GM21717 (cell line): ENCODE data around the gene WSB1.
"Not testable (repeated sequence)": the region's sequence is repeated elsewhere in the genome, so short reads cannot be mapped to it uniquely, and the experiment has no call there.

Experiments
- ATAC-seq: cut with Tn5 transposase; IDR thresholded peaks from one replicate; pipeline ENCODE4 v1.9.1; 2021; ENCODE audit warnings: mild to moderate bottlenecking, moderate library complexity; ENCODE audit not compliant: unreplicated experiment

WSB1 gene

GRCh38 chr17:27276653-27277156, 17.2 kb upstream of the WSB1 start:
- no peak for ATAC-seq

DNA sequence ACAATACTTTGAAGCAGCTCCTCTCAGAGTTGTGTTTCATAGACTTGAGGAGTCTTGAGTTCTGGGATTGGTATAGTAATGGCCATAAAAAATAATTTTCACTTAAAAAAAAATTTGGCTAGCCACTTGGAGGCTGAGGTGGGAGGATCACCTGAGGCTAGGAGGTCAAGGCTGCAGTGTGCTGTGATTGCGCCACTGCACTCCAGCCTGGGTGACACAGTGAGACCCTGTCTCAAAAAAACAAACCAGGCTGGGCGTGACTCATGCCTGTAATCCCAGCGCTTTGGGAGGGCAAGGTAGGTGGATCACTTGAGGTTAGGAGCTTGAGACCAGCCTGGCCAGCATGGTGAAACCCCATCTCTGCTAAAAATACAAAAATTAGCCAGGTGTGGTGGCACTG, 14.8 kb upstream of the WSB1 start:
- ATAC-seq, result not testable (repeated sequence)

- ATAC-seq, result no peak
Observed at GRCh38 chr17:27280527-27280926, 13.4 kb upstream of the WSB1 start.

DNA sequence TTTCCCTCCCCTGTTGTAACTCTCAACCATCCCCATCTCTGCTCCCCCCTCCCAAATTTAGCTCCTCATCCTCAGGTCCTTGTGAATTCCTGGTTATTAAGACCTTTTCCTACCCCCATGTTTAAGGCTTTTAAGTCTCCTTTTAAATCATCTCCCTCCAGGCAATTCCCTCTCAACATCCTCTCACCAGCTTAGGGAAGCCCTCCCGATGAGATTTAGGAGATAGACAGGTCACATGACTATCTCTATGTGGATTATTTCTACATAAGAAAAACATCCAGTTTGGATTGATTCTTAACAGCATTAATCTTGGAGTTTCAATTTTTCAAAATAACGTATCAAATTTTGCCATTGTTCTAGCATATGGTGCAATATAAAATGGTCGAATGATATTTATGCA, 12.5 kb upstream of the WSB1 start:
- no peak for ATAC-seq

DNA sequence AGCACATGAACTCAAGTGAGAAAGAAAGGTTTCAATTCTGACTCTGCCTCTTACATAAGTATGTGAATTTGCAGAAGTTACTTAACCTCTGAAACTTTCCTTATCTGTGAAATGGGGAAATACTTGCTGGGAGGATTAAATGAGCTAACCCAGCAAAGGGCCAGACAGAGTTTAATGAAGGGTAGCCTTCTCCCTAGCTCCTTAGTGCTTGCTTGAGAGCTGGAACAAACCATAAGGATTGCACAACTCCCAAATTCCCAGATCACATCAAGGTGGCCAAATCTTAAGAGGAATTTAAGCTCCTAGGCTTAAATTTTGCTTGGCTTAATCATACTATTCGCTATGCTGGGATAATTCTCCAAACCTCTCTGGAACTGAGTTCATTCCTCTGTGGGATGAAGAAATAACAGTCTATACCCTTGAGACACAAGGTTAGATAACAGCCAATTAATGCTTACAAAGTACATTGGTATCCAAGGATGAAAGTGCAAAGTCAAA, 11.8 kb upstream of the WSB1 start:
- ATAC-seq, result peak; percentile 76

- ATAC-seq, result no peak
Observed at GRCh38 chr17:27283060-27283459, 10.9 kb upstream of the WSB1 start.

- ATAC-seq, result no peak
Observed at GRCh38 chr17:27283751-27284150, 10.2 kb upstream of the WSB1 start.

DNA sequence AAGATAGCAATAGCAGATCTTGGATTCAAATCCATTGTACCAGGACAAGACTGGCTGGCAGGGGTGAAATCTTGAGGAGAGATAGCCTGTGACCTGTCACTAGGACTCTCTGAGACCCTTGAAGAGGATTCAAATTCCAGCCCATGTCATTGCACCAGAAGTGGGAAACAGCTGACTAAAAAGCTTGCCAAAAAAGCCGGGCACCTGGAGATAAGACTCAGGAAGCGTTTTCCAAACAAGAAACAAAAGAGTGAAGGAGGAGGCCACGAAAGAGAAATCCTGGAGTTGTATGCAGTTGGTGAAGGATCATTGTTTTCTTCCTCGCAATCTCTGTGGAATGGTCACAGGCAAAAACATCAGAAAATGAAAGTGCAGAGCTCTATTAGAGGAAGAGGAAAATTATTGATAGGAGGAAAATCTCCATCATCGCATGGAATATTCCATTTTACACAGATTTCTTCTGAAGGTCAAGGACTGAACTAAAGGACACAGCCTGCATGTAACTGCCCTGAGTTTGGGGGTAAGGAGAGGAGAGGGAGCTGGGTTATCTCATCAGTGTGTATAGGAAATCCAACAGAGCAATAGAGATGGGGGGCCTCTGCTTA, 9.0 kb upstream of the WSB1 start:
- no peak for ATAC-seq

DNA sequence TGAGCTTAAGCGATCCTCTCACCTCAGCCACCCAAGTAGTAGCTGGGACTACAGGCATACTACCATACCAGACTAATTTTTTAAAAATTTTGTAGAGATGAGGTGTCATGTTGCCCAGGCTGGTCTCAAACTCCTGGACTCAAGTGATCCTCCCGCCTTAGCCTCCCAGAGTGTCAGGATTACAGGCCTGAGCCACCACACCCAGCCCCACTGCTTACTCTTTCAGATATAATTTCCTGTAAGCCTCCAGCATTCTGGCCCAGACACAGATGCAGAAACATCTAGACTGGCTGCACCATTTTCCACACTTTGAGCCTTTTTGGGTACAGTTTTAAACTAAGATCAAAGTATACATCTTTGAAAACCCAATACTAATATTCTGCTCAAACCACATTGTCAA, 8.4 kb upstream of the WSB1 start:
- ATAC-seq, result no peak

DNA sequence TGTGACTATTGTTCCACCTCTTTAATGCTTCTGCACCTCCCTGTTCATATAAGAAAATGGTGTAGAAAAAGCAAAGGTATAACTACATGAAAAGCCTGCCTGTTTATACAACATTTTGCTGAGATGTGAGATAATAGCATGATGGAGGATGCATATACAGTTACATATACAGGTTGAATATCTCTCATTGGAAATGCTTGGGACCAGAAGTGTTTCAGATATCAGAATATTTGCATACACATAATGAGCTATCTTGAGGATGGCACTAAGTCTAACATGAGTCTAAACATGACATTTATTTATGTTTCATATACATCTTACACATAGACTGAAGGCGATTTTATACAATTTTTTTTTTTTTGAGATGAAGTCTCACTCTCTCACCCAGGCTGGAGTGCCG, 5.7 kb upstream of the WSB1 start:
- ATAC-seq, result no peak

DNA sequence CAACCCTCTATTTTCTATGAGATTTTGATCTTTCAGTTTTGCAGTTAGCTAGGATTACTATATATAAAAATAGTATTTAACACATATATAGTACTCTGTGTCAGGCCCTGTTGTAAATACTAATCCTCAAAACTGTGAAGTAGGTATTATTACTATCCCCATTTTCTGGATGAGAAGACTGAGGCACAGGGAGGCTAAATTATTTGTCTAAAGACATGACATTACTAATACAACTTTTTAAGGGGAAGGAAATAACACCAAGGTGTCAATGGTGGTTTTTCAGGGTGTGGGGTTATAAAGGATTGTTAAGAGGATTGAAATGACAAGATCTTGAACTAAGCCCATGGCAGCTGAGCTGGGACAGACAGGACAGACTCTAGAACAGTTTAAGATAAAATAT, 4.1 kb upstream of the WSB1 start:
- ATAC-seq, result no peak

DNA sequence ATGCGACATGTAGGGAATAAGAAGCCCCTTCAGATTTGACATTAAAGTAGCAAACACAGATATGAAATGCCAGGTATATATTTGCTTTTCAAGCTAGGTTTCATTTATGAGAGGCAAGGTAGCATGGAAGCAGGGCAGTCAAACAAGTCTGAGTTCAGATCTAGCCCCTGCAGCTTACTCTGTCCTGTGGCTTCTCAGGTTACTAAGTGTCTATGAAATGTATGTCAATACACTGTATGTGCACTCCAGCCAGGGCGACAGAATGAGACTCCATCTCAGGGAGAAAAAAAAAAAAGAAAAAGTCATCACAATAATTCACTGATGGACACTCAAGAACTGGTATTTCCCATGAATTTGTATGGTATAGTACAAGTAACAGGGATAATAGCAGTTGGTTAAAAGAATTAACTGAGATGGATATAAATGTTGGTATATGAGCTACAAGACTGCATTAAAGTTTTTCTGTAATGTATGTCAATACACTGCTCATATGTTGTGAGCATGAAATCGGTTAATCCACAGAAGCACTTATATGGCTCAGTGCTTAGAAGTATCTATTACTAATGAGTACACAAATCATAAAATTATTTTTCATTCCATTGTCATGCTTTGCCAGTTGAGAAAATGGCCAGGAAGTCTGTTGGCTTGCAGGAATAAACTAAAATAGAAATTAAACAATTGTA, 2.9 kb upstream of the WSB1 start:
- ATAC-seq, result no peak

GRCh38 chr17:27293359-27293897, 486 bp upstream of the WSB1 start:
- no peak for ATAC-seq

- peak; percentile 43 for ATAC-seq
Observed at GRCh38 chr17:27294689-27295630, 1.0 kb downstream of the WSB1 start.

DNA sequence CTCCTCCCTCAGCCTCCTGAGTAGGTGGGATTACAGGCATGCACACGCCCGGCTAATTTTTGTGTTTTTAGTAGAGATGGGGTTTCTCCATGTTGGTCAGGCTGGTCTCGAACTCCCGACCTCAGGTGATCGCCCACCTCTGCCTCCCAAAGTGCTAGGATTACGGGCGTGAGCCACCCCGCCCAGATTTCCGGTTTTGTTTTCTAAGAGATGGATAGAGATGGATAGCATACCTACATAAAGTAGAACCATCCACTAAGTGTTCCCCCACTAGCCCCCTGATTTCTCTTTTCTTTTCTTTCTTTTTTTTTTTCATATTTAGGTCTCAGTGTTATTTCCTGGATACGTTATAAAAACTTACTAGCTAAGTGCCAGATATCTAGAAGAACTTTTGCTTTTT, 2.0 kb downstream of the WSB1 start:
- no peak for ATAC-seq

DNA sequence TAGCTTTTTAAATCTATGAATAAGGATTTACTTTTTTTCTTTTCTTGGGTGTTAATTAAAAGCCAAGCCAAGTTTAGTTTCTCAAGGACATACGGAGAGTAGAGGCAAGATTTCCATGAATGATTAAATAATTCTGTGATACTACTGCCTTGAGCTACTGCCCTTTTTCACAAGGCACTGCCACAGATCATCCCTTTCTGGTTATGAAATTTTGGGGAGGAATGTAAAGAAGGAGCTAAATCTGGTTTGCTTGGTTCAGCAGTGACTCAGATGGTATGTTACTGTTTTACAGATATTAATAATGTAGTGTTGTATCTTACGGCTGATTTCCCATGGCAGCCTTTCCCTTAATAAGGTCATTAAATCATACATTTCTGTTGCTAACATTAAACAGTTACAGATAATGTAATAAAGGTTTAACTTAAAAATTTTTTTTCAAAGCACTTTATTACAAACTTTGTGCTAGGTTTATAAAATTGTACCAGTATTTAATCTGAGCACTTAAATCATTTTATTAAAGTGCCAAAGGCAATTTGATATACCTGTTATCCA, 2.6 kb downstream of the WSB1 start:
- ATAC-seq, result no peak

- ATAC-seq, result no peak
Observed at GRCh38 chr17:27299384-27300049, 5.6 kb downstream of the WSB1 start.

DNA sequence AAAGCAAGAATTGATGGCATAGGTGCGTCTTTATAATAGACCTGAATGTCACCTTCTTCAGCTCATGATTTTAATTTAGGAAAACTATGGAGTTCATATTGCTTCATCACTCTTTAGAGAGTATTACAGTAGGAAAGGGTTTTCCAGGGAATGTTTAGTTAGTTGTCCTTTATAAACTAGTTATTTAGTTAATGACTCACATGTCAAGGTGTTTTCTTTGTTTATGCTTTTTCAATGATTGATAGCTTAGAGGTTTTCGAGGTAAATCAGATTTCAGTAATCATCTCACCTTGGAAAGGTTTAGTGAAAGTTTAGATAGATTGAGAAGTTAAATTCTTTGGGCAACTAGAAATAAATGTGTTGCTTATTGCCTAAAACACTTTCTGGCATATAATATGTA, 9.8 kb downstream of the WSB1 start:
- no peak for ATAC-seq

GRCh38 chr17:27306276-27306835, 12.4 kb downstream of the WSB1 start:
- no peak for ATAC-seq

DNA sequence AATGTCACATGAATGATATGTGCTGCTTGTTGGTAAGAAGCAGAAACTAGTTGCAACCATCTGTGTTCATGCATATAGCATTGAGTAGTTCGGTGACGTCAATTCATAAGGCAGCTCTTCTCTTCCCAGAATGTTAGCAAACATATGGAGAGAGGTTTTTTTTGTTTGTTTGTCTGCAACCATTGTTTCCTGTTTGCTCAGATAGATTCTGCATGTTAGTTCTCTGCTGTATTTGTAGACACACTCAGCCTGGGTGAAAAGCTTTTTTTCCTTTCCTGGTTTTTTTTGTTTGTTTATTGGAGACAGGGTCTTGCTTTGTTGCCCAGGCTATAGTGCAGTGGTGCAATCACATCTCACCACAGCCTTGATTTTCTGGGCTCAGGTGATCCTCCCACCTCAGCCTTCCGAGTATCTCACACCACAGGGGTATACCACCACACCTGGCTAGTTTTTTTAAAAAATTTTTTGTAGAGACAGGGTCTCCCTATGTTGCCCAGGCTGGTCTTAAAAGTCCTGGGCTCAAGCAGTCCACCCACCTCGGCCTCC, 16.7 kb downstream of the WSB1 start:
- ATAC-seq, result no peak
